ENCODE measurements around the gene VWA5A.

GRCh38 chr11:124153821-124154220, 38.6 kb downstream of the VWA5A start:
- TF ChIP-seq POLR2A (IDR thresholded peaks at IDR 0.05; ENCODE audit: low read length), result no peak
- no peak for TF ChIP-seq GATA1 (IDR thresholded peaks at IDR 0.05; ENCODE audit: low read depth, low read length)
